B cell (primary cell): Measurements from ENCODE around the gene RGS3. TPM values are rescaled to one million over a fixed set of nuclear protein-coding genes. Genes with fewer than 3 reads are reported as not detected.

Experiments
- ATAC-seq: fragments of 200-7000 bp; cut with Tn5 transposase; one replicate; pipeline ENCODE4 v1.10.0; 2021; ENCODE audit warnings: low read depth, mild to moderate bottlenecking, moderate number of reproducible peaks, moderate library complexity
- CTCF ChIA-PET: fragments of 350-600 bp; sonication (Branson Sonifier 250); formaldehyde crosslinking; loops from one replicate; lab custom pipeline; 2021; ENCODE audit warnings: antibody characterized with exemption, inconsistent platforms; lab: Charles Lee
- POLR2A ChIA-PET: fragments of 350-600 bp; sonication (Branson Sonifier 250); formaldehyde crosslinking; loops from one replicate; lab custom pipeline; 2021; ENCODE audit warnings: antibody characterized with exemption; lab: Charles Lee
- DNase-seq: peaks from one replicate; pipeline ENCODE4 v3.0.0; 2013
- H2AFZ ChIP-seq: 2 replicates; pipeline ENCODE4 v1.6.1; 2012; ENCODE audit warnings: mild to moderate bottlenecking, low read depth, low read length; ENCODE audit not compliant: insufficient read depth, poor library complexity, severe bottlenecking
- H3K27ac ChIP-seq, 2 donors: 1 replicate in 1 of 2; 2 replicates in 1 of 2; pipeline ENCODE4 v1.5.1; 2012 to 2013; ENCODE audit warnings: low read length in 2 of 2, mild to moderate bottlenecking in 2 of 2, moderate library complexity in 1 of 2
- H3K27me3 ChIP-seq, 4 experiments: fragments of 200-600 bp in 1 of 4; sonication (generic) in 1 of 4; replicated peaks in 1 of 4; 1 replicate in 2 of 4; 2 replicates in 2 of 4; pipeline versions ENCODE4 v1.6.1 to v1.7.0; 2013 to 2016; ENCODE audit warnings: low read length in 3 of 4, mild to moderate bottlenecking in 2 of 4, mixed read lengths in 1 of 4, moderate library complexity in 1 of 4; ENCODE audit not compliant: insufficient read depth in 4 of 4, control insufficient read depth in 3 of 4; ENCODE audit errors: control extremely low read depth in 1 of 4
- H3K36me3 ChIP-seq, 2 experiments: replicated peaks in 1 of 2; 1 replicate in 1 of 2; 2 replicates in 1 of 2; pipeline versions ENCODE4 v1.6.1 to v1.7.1; 2013; ENCODE audit warnings: low read length in 1 of 2; ENCODE audit not compliant: insufficient read depth in 2 of 2, control insufficient read depth in 1 of 2; ENCODE audit errors: control extremely low read depth in 1 of 2, extremely low read depth in 1 of 2
- H3K4me1 ChIP-seq, 2 donors: fragments of 200-600 bp in 1 of 2; sonication (generic) in 1 of 2; 1 replicate in 1 of 2; 2 replicates in 1 of 2; pipeline versions ENCODE4 v1.5.1 to v1.6.1; 2013 to 2017; ENCODE audit warnings: low read length in 2 of 2; ENCODE audit not compliant: control insufficient read depth in 2 of 2, insufficient read depth in 2 of 2
- H3K4me2 ChIP-seq: replicated peaks from 2 replicates; pipeline ENCODE3; 2012; ENCODE audit warnings: mild to moderate bottlenecking, low read depth, low read length; ENCODE audit not compliant: poor library complexity, severe bottlenecking
- H3K4me3 ChIP-seq, 5 experiments: fragments of 200-600 bp in 1 of 5; sonication (generic) in 1 of 5; 1 replicate in 3 of 5; 2 replicates in 2 of 5; pipeline versions ENCODE4 v1.5.1 to v1.7.0; 2011 to 2016; ENCODE audit warnings: low read length in 4 of 5, mild to moderate bottlenecking in 4 of 5, low read depth in 2 of 5, control low read depth in 1 of 5, moderate library complexity in 1 of 5; ENCODE audit not compliant: insufficient read depth in 1 of 5; ENCODE audit errors: control extremely low read depth in 1 of 5, extremely low read depth in 1 of 5
- H3K79me2 ChIP-seq: fragments of 200-600 bp; sonication (generic); one replicate; pipeline ENCODE4 v1.6.0; 2016; ENCODE audit warnings: low read length; ENCODE audit not compliant: control insufficient read depth, insufficient read depth
- H3K9ac ChIP-seq: fragments of 200-600 bp; sonication (generic); 2 replicates; pipeline ENCODE4 v1.6.1; 2017; ENCODE audit warnings: mild to moderate bottlenecking, low read length, moderate library complexity
- H3K9me3 ChIP-seq, 3 donors: one replicate each; pipeline versions ENCODE4 v1.6.1 to v1.7.1; 2013; ENCODE audit warnings: low read length in 2 of 3; ENCODE audit not compliant: control insufficient read depth in 2 of 3, insufficient read depth in 1 of 3; ENCODE audit errors: control extremely low read depth in 1 of 3
- H4K20me1 ChIP-seq: 2 replicates; pipeline ENCODE4 v1.6.0; 2012; ENCODE audit warnings: mild to moderate bottlenecking, low read length; ENCODE audit not compliant: insufficient read depth, control insufficient read depth, poor library complexity, severe bottlenecking
- H3K27ac Mint-ChIP-seq: one replicate; pipeline ENCODE4 v1.8.0; 2021; ENCODE audit warnings: mixed read lengths
- H3K27me3 Mint-ChIP-seq: one replicate; pipeline ENCODE4 v1.8.0; 2021; ENCODE audit warnings: mixed read lengths
- H3K4me1 Mint-ChIP-seq: one replicate; pipeline ENCODE4 v1.8.0; 2021; ENCODE audit warnings: mixed read lengths
- H3K4me3 Mint-ChIP-seq: one replicate; pipeline ENCODE4 v1.8.0; 2021; ENCODE audit warnings: mixed read lengths
- H3K9me3 Mint-ChIP-seq: one replicate; pipeline ENCODE4 v1.8.0; 2022; ENCODE audit warnings: mixed read lengths; ENCODE audit not compliant: insufficient read depth
- EZH2 ChIP-seq: IDR thresholded peaks from 2 replicates; pipeline ENCODE4 v1.6.1; 2012; ENCODE audit warnings: borderline replicate concordance, low read depth, mild to moderate bottlenecking, moderate library complexity, low read length; ENCODE audit not compliant: insufficient read depth, poor library complexity, severe bottlenecking
- WGBS: methylation state at CpG from one replicate; pipeline ENCODE4 v1.1.5; 2013; ENCODE audit warnings: missing lambda C conversion rate; ENCODE audit not compliant: insufficient coverage; 5-methylcytosine and 5-hydroxymethylcytosine counted together
- intact Hi-C: fragments of 100-400 bp; cut with micrococcal nuclease; formaldehyde crosslinking; loops from one replicate; pipeline ENCODE4 v1.10.0; 2022
- polyA plus RNA-seq: library from polyadenylated mRNA; depleted of rRNA; stranded (reverse); fragments of >200 nt; gene quantifications from 2 replicates; pipeline ENCODE4 v1.2.3, GENCODE V29; 2012
- total RNA-seq, 2 donors: library from RNA; stranded (reverse); fragments of 120-200 nt in 1 of 2; gene quantifications; 1 replicate in 1 of 2; 2 replicates in 1 of 2; pipeline versions ENCODE4 v1.2.3 to v1.2.4, GENCODE V29; 2013 to 2022
- TF ChIP-seq, protein P1 (sequence below): fragments of 200-600 bp; IDR thresholded peaks from one replicate; pipeline ENCODE4 v1.8.0; 2022; ENCODE audit warnings: antibody characterized with exemption, mild to moderate bottlenecking

Gene RGS3
- total and polyA plus RNA-seq, 2 donors (not counting 1 experiment from before 2014, with no cell fraction given): 12.0 to 15.6 TPM

GRCh38 chr9:113628621-113629020 is 165.1 kb downstream of the RGS3 start:
- H3K27ac Mint-ChIP-seq: no peak overlapping the region
- H3K36me3 ChIP-seq: no peaks in the 10 kb centered on the region
- H3K9ac ChIP-seq: no peak overlapping the region
- no peak overlapping the region for H3K27ac ChIP-seq
- no peak for ATAC-seq
- intact Hi-C loops: no loop called here
- no peak overlapping the region for H3K4me2 ChIP-seq
- H3K9me3 Mint-ChIP-seq: no peaks in the 10 kb centered on the region
- WGBS: 100% methylated on average over 4 of the region's 4 CpGs
- peaks cover 16% of the 10 kb centered on the region for H3K27me3 Mint-ChIP-seq
- H2AFZ ChIP-seq: no peak overlapping the region
- no peaks in the 10 kb centered on the region for H3K79me2 ChIP-seq
- no peak overlapping the region for H3K4me3 Mint-ChIP-seq
- DNase-seq: no peak
- TF ChIP-seq, protein P1, sequence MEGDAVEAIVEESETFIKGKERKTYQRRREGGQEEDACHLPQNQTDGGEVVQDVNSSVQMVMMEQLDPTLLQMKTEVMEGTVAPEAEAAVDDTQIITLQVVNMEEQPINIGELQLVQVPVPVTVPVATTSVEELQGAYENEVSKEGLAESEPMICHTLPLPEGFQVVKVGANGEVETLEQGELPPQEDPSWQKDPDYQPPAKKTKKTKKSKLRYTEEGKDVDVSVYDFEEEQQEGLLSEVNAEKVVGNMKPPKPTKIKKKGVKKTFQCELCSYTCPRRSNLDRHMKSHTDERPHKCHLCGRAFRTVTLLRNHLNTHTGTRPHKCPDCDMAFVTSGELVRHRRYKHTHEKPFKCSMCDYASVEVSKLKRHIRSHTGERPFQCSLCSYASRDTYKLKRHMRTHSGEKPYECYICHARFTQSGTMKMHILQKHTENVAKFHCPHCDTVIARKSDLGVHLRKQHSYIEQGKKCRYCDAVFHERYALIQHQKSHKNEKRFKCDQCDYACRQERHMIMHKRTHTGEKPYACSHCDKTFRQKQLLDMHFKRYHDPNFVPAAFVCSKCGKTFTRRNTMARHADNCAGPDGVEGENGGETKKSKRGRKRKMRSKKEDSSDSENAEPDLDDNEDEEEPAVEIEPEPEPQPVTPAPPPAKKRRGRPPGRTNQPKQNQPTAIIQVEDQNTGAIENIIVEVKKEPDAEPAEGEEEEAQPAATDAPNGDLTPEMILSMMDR: no peak
- no peak for TF ChIP-seq EZH2
- H3K9me3 ChIP-seq: no peaks in the 10 kb centered on the region
- H4K20me1 ChIP-seq: no peaks in the 10 kb centered on the region
- no peaks in the 10 kb centered on the region for H3K27me3 ChIP-seq
- H3K4me1 Mint-ChIP-seq: peaks cover under 1% of the 10 kb centered on the region
- CTCF ChIA-PET: interaction anchor here (2.0 kb wide), 1 partner anchor 37 kb away, joined by 7 read pairs; no protein-coding TSS in a partner anchor
- no peak overlapping the region for H3K4me3 ChIP-seq
- H3K4me1 ChIP-seq: no peaks in the 10 kb centered on the region
- POLR2A ChIA-PET: no interaction called here

GRCh38 chr9:113630386-113631136 is 167.0 kb downstream of the RGS3 start:
- H3K4me3 Mint-ChIP-seq: no peak overlapping the region
- POLR2A ChIA-PET: no interaction called here

More at GRCh38 chr9:113630386-113631136, 167.0 kb downstream of the RGS3 start:
- CTCF ChIA-PET: no interaction called here
- ATAC-seq: no peak
- no peaks in the 10 kb centered on the region for H3K79me2 ChIP-seq
- H3K27ac Mint-ChIP-seq: no peak overlapping the region
- 100% methylated on average over 4 of the region's 11 CpGs for WGBS
- H4K20me1 ChIP-seq: no peaks in the 10 kb centered on the region
- no peaks in the 10 kb centered on the region for H3K36me3 ChIP-seq
- no peak overlapping the region for H3K4me2 ChIP-seq
- H3K4me3 ChIP-seq: no peak overlapping the region
- H2AFZ ChIP-seq: no peak overlapping the region
- H3K27me3 ChIP-seq: no peaks in the 10 kb centered on the region
- H3K9me3 Mint-ChIP-seq: no peaks in the 10 kb centered on the region
- intact Hi-C loops: no loop called here
- H3K27me3 Mint-ChIP-seq: peaks cover 19% of the 10 kb centered on the region
- H3K9me3 ChIP-seq: no peaks in the 10 kb centered on the region
- H3K4me1 ChIP-seq: no peaks in the 10 kb centered on the region
- no peak overlapping the region for H3K27ac ChIP-seq
- TF ChIP-seq EZH2: no peak
- TF ChIP-seq, protein P1: no peak
- H3K9ac ChIP-seq: no peak overlapping the region
- no peaks in the 10 kb centered on the region for H3K4me1 Mint-ChIP-seq
- DNase-seq: no peak
